Keratinocyte (primary cell): Measurements from ENCODE around the gene DOK6. TPM values are rescaled to one million over a fixed set of nuclear protein-coding genes. Genes with fewer than 3 reads are reported as not detected.

Source experiments
- DNase-seq: peaks from one replicate; pipeline ENCODE4 v3.0.0-alpha.2; 2011; ENCODE audit warnings: low read depth, missing footprints, low spot score
- FAIRE-seq: peaks from 2 replicates; lab custom pipeline; 2011; peaks lifted over from hg19 to GRCh38; lab: Jason Lieb, UNC
- H2AFZ ChIP-seq: 2 replicates; pipeline ENCODE4 v1.6.0; 2012; ENCODE audit warnings: low read length, control low read depth, inconsistent platforms; ENCODE audit not compliant: control insufficient read depth
- H3K27ac ChIP-seq: 2 replicates; pipeline ENCODE4 v1.5.1; 2011; ENCODE audit warnings: low read length; ENCODE audit not compliant: control insufficient read depth, insufficient read depth
- H3K27me3 ChIP-seq: 3 replicates; pipeline ENCODE4 v1.6.0; 2011; ENCODE audit warnings: low read length; ENCODE audit not compliant: control insufficient read depth, insufficient read depth; ENCODE audit errors: extremely low read depth
- H3K36me3 ChIP-seq, 2 experiments: 2 replicates in 1 of 2; 3 replicates in 1 of 2; pipeline ENCODE4 v1.5.1; 2011; ENCODE audit warnings: low read length in 2 of 2, mild to moderate bottlenecking in 1 of 2; ENCODE audit not compliant: control insufficient read depth in 2 of 2, insufficient read depth in 2 of 2; ENCODE audit errors: extremely low read depth in 1 of 2
- H3K4me1 ChIP-seq: 3 replicates; pipeline ENCODE4 v1.5.1; 2011; ENCODE audit warnings: low read length; ENCODE audit not compliant: control insufficient read depth, insufficient read depth; ENCODE audit errors: extremely low read depth
- H3K4me2 ChIP-seq: 3 replicates; pipeline ENCODE4 v1.6.0; 2011; ENCODE audit warnings: low read depth, low read length; ENCODE audit not compliant: control insufficient read depth, insufficient read depth; ENCODE audit errors: extremely low read depth
- H3K4me3 ChIP-seq, 3 experiments: fragments of 200-600 bp in 1 of 3; sonication (generic) in 1 of 3; 2 replicates in 2 of 3; 3 replicates in 1 of 3; pipeline ENCODE4 v1.5.1; 2011 to 2016; ENCODE audit warnings: low read length in 3 of 3, mild to moderate bottlenecking in 3 of 3, control low read depth in 2 of 3, inconsistent platforms in 1 of 3, low read depth in 1 of 3, mixed read lengths in 1 of 3, mixed run types in 1 of 3, moderate library complexity in 1 of 3; ENCODE audit not compliant: control insufficient read depth in 2 of 3, insufficient read depth in 2 of 3; ENCODE audit errors: extremely low read depth in 1 of 3
- H3K79me2 ChIP-seq: 2 replicates; pipeline ENCODE4 v1.6.0; 2012; ENCODE audit warnings: low read length; ENCODE audit not compliant: control insufficient read depth, insufficient read depth
- H3K9ac ChIP-seq: 3 replicates; pipeline ENCODE4 v1.6.0; 2011; ENCODE audit warnings: low read length; ENCODE audit not compliant: control insufficient read depth, insufficient read depth; ENCODE audit errors: extremely low read depth
- H3K9me1 ChIP-seq: 3 replicates; pipeline ENCODE4 v1.6.0; 2011; ENCODE audit warnings: low read length; ENCODE audit not compliant: control insufficient read depth, insufficient read depth; ENCODE audit errors: extremely low read depth
- H3K9me3 ChIP-seq: 2 replicates; pipeline ENCODE4 v1.5.1; 2012; ENCODE audit warnings: low read depth, low read length; ENCODE audit not compliant: control insufficient read depth
- H4K20me1 ChIP-seq: 3 replicates; pipeline ENCODE4 v1.6.0; 2011; ENCODE audit warnings: low read length; ENCODE audit not compliant: control insufficient read depth, insufficient read depth; ENCODE audit errors: extremely low read depth
- EZH2 ChIP-seq: IDR thresholded peaks from one replicate; pipeline ENCODE4 v1.6.1; 2012; ENCODE audit warnings: inconsistent platforms, mild to moderate bottlenecking, low read length, moderate library complexity
- dilution Hi-C: fragments of 300-500 bp; cut with MboI; formaldehyde crosslinking; loops from one replicate; pipeline ENCODE4 v1.7.0; 2020; ENCODE audit warnings: low sequenced_read_pairs; ENCODE audit not compliant: extremely low pct_ligation_motif_present
- polyA plus RNA-seq, 5 experiments: library from polyadenylated mRNA; depleted of rRNA in 3 of 5; stranded (reverse) in 3 of 5; stranded (forward) in 1 of 5; unstranded in 1 of 5; fragments of >200 nt; gene quantifications; 1 replicate in 1 of 5; 2 replicates in 3 of 5; 3 replicates in 1 of 5; pipeline versions ENCODE4 v1.2.1 to v1.2.3, GENCODE V29; 2011 to 2012; ENCODE audit warnings: missing spikeins in 2 of 5, low read depth in 1 of 5, low replicate concordance in 1 of 5
- TF ChIP-seq, protein P1 (sequence below), 3 experiments: IDR thresholded peaks in 1 of 3; conservative IDR thresholded peaks in 1 of 3; optimal IDR thresholded peaks in 1 of 3; 2 replicates in 2 of 3; 3 replicates in 1 of 3; pipeline versions ENCODE3 to v1.5.1; 2011; ENCODE audit warnings: low read length in 3 of 3, mild to moderate bottlenecking in 3 of 3, moderate library complexity in 2 of 3, control low read depth in 1 of 3, inconsistent platforms in 1 of 3; ENCODE audit not compliant: insufficient read depth in 2 of 3; ENCODE audit errors: extremely low read depth in 1 of 3

DOK6 gene
- polyA plus RNA-seq, 1 donor (not counting 4 experiments of a cell fraction or from before 2014, with no cell fraction given): not detected

DNA sequence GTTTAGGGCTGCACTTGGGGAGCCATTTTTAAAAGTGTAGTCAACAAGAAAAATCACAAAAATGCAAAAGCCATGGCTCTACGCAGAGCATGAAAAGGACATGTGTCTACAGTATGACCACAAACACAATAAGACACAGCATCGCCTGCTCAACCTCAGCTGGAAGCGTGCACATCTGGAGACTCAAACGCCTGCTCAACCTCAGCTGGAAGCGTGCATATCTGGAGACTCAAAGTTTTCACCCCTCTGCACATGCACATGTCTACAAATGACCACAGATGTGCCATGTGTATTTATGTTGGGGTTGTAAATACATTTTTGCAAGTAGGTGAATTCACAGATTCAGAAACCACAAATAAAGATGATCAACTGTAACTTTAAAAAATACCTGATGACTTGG is 196.9 kb downstream of the DOK6 start:
- TF ChIP-seq EZH2: no peak
- TF ChIP-seq, protein P1, sequence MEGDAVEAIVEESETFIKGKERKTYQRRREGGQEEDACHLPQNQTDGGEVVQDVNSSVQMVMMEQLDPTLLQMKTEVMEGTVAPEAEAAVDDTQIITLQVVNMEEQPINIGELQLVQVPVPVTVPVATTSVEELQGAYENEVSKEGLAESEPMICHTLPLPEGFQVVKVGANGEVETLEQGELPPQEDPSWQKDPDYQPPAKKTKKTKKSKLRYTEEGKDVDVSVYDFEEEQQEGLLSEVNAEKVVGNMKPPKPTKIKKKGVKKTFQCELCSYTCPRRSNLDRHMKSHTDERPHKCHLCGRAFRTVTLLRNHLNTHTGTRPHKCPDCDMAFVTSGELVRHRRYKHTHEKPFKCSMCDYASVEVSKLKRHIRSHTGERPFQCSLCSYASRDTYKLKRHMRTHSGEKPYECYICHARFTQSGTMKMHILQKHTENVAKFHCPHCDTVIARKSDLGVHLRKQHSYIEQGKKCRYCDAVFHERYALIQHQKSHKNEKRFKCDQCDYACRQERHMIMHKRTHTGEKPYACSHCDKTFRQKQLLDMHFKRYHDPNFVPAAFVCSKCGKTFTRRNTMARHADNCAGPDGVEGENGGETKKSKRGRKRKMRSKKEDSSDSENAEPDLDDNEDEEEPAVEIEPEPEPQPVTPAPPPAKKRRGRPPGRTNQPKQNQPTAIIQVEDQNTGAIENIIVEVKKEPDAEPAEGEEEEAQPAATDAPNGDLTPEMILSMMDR (optimal IDR thresholded peaks at IDR 0.05 in 1 of 3, IDR thresholded peaks at IDR 0.05 in 1 of 3, conservative IDR thresholded peaks at IDR 0.05 in 1 of 3; ENCODE audit: extremely low read depth in 1 of 3, insufficient read depth in 2 of 3, low read length in 3 of 3): no peak
- Histone ChIP-seq H3K27me3 (no peaks in the 10 kb centered on the region), H4K20me1 (no peaks in the 10 kb centered on the region), H3K9me3 (no peaks in the 10 kb centered on the region), H3K4me1 (no peaks in the 10 kb centered on the region), H3K9ac (no peak overlapping the region), H3K4me2 (no peak overlapping the region), H3K79me2 (no peaks in the 10 kb centered on the region), H3K27ac (no peak overlapping the region), H3K9me1 (no peaks in the 10 kb centered on the region), H2AFZ (no peak overlapping the region), H3K36me3 (no peaks in the 10 kb centered on the region), H3K4me3 (no peak overlapping the region)
- dilution Hi-C loops: no loop called here
- no peak for DNase-seq
- no peak for FAIRE-seq

DNA sequence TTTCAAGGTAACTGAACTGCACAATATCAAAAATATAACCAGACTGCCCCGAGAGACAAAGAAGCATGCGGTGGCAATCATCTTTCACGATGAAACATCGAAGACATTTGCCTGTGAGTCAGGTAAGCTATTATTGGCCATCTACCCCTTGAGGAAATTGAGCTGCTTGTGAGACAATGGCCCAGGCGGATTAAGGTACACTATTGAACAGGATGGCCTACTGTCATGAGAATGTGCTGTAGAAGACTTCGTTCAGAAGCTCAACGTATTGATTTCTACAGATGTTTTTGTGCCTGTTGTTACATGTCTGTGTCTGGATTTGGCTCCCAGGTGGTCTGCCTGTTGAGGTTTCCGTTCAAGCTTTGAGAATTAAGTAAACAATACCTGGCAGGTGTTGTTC is 198.7 kb downstream of the DOK6 start:
- FAIRE-seq: no peak

More for the DNA sequence above, 198.7 kb downstream of the DOK6 start:
- TF ChIP-seq EZH2: no peak
- TF ChIP-seq, protein P1 (optimal IDR thresholded peaks at IDR 0.05 in 1 of 3, IDR thresholded peaks at IDR 0.05 in 1 of 3, conservative IDR thresholded peaks at IDR 0.05 in 1 of 3; ENCODE audit: extremely low read depth in 1 of 3, insufficient read depth in 2 of 3, low read length in 3 of 3): no peak
- Histone ChIP-seq H3K79me2 (no peaks in the 10 kb centered on the region), H3K4me2 (no peak overlapping the region), H3K9ac (no peak overlapping the region), H3K9me1 (no peaks in the 10 kb centered on the region), H3K4me3 (no peak overlapping the region), H4K20me1 (no peaks in the 10 kb centered on the region), H3K9me3 (no peaks in the 10 kb centered on the region), H3K27ac (no peak overlapping the region), H3K36me3 (no peaks in the 10 kb centered on the region), H3K4me1 (no peaks in the 10 kb centered on the region), H3K27me3 (no peaks in the 10 kb centered on the region), H2AFZ (no peak overlapping the region)
- DNase-seq: no peak
- dilution Hi-C loops: no loop called here
